K562 (cell line): ENCODE results near the gene UNC45A. TPM values are rescaled to one million over a fixed set of nuclear protein-coding genes. Genes with fewer than 3 reads are reported as not detected.

Experiments used
- EP400 ChIP-seq: fragments of 450-650 bp; IDR thresholded peaks from 2 replicates; pipeline ENCODE4 v1.6.1; 2017; ENCODE audit warnings: antibody characterized with exemption, mild to moderate bottlenecking, moderate library complexity
- HDAC8 ChIP-seq: fragments of 450-650 bp; IDR thresholded peaks from 2 replicates; pipeline ENCODE4 v1.6.1; 2016; ENCODE audit warnings: mild to moderate bottlenecking, missing genetic modification characterization, moderate library complexity, missing compliant biosample characterization
- KLF1 ChIP-seq: fragments of 450-650 bp; IDR thresholded peaks from 2 replicates; pipeline ENCODE4 v1.6.1; 2016; ENCODE audit warnings: missing genetic modification characterization, missing compliant biosample characterization
- polyA plus RNA-seq, 8 experiments: library from polyadenylated mRNA; depleted of rRNA in 4 of 8; stranded (reverse) in 5 of 8; unstranded in 3 of 8; fragments of >200 nt; fragmentation: Nextera tagmentation in 2 of 8; fragmentation: Illumina TruSeq in 1 of 8; extraction: Ambion mirVana in 2 of 8; extraction: Trizol in 1 of 8; gene quantifications; 2 replicates each; pipeline versions ENCODE4 v1.2.1 to v1.2.3, GENCODE V29; 2011 to 2014; ENCODE audit warnings: inconsistent platforms in 1 of 8, missing spikeins in 1 of 8
- total RNA-seq, 7 experiments: library from RNA; depleted of rRNA in 6 of 7; stranded (reverse); fragments of >200 nt in 6 of 7; fragmentation: Illumina TruSeq in 2 of 7; extraction: Trizol in 2 of 7; gene quantifications; 2 replicates each; pipeline versions ENCODE4 v1.2.1 to v1.2.3, GENCODE V29; 2011 to 2021; ENCODE audit warnings: low replicate concordance in 1 of 7
- TF ChIP-seq, protein P1 (sequence below): fragments of 450-650 bp; IDR thresholded peaks from 2 replicates; pipeline ENCODE4 v1.6.1; 2016; ENCODE audit warnings: mild to moderate bottlenecking, moderate library complexity
- TF ChIP-seq, protein P2 (sequence below), 2 experiments: fragments of 450-650 bp; IDR thresholded peaks; 2 replicates each; pipeline ENCODE4 v1.6.1; 2018; ENCODE audit warnings: mild to moderate bottlenecking in 2 of 2, low read depth in 1 of 2; ENCODE audit not compliant: partially characterized antibody in 2 of 2

Gene UNC45A
- total and polyA plus RNA-seq, 9 of the 15 experiments (the other 6 are each of a cell fraction or from before 2014, with no cell fraction given) = 22.4 to 79.3 (median 43.7) TPM

DNA sequence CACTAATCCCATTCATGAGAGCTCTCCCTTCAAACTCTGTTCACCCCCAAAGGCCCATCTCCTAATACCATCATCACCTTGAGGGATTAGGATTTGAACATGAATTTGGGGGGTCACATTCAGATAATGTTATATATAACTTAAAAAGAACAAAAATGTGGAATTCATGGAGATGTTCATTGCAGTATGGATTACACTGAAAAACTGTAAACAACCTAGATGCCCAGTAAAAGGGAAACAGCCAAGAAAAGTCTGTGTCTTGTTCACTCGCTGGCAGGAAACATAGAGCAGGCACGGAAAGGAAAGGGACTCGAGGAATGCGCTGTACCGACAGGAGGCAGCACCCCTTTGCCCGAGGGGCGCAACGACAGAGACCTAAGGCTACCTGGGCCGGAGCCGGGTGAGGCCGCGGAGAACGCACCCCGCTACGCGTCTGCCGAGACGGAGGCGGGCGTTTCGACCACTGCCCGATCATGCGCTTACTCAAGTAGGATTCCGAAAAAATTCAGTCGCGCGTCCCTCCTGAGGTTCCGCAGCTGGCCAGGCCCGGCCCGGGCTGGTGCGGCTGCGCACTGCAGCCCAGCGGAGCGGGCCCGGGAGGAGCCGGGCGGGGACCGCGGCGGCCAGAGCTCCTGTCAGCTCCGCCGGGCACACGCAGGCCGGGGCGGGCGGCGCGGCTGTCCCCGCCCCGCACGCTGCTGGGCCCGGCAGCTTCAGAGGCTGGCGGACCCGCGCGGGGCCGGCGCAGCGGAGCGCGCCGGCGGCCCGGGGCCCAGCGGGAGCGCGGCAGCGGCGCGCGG is 32.8 kb upstream of the UNC45A start (continued):
- TF ChIP-seq HDAC8 (tag) = 0 out of 2 replicates have a peak, but pooled peaks have one; percentile 30
- TF ChIP-seq EP400 = peak; percentile 43; the same call in 1 of the 2 replicates
- TF ChIP-seq, protein P1, sequence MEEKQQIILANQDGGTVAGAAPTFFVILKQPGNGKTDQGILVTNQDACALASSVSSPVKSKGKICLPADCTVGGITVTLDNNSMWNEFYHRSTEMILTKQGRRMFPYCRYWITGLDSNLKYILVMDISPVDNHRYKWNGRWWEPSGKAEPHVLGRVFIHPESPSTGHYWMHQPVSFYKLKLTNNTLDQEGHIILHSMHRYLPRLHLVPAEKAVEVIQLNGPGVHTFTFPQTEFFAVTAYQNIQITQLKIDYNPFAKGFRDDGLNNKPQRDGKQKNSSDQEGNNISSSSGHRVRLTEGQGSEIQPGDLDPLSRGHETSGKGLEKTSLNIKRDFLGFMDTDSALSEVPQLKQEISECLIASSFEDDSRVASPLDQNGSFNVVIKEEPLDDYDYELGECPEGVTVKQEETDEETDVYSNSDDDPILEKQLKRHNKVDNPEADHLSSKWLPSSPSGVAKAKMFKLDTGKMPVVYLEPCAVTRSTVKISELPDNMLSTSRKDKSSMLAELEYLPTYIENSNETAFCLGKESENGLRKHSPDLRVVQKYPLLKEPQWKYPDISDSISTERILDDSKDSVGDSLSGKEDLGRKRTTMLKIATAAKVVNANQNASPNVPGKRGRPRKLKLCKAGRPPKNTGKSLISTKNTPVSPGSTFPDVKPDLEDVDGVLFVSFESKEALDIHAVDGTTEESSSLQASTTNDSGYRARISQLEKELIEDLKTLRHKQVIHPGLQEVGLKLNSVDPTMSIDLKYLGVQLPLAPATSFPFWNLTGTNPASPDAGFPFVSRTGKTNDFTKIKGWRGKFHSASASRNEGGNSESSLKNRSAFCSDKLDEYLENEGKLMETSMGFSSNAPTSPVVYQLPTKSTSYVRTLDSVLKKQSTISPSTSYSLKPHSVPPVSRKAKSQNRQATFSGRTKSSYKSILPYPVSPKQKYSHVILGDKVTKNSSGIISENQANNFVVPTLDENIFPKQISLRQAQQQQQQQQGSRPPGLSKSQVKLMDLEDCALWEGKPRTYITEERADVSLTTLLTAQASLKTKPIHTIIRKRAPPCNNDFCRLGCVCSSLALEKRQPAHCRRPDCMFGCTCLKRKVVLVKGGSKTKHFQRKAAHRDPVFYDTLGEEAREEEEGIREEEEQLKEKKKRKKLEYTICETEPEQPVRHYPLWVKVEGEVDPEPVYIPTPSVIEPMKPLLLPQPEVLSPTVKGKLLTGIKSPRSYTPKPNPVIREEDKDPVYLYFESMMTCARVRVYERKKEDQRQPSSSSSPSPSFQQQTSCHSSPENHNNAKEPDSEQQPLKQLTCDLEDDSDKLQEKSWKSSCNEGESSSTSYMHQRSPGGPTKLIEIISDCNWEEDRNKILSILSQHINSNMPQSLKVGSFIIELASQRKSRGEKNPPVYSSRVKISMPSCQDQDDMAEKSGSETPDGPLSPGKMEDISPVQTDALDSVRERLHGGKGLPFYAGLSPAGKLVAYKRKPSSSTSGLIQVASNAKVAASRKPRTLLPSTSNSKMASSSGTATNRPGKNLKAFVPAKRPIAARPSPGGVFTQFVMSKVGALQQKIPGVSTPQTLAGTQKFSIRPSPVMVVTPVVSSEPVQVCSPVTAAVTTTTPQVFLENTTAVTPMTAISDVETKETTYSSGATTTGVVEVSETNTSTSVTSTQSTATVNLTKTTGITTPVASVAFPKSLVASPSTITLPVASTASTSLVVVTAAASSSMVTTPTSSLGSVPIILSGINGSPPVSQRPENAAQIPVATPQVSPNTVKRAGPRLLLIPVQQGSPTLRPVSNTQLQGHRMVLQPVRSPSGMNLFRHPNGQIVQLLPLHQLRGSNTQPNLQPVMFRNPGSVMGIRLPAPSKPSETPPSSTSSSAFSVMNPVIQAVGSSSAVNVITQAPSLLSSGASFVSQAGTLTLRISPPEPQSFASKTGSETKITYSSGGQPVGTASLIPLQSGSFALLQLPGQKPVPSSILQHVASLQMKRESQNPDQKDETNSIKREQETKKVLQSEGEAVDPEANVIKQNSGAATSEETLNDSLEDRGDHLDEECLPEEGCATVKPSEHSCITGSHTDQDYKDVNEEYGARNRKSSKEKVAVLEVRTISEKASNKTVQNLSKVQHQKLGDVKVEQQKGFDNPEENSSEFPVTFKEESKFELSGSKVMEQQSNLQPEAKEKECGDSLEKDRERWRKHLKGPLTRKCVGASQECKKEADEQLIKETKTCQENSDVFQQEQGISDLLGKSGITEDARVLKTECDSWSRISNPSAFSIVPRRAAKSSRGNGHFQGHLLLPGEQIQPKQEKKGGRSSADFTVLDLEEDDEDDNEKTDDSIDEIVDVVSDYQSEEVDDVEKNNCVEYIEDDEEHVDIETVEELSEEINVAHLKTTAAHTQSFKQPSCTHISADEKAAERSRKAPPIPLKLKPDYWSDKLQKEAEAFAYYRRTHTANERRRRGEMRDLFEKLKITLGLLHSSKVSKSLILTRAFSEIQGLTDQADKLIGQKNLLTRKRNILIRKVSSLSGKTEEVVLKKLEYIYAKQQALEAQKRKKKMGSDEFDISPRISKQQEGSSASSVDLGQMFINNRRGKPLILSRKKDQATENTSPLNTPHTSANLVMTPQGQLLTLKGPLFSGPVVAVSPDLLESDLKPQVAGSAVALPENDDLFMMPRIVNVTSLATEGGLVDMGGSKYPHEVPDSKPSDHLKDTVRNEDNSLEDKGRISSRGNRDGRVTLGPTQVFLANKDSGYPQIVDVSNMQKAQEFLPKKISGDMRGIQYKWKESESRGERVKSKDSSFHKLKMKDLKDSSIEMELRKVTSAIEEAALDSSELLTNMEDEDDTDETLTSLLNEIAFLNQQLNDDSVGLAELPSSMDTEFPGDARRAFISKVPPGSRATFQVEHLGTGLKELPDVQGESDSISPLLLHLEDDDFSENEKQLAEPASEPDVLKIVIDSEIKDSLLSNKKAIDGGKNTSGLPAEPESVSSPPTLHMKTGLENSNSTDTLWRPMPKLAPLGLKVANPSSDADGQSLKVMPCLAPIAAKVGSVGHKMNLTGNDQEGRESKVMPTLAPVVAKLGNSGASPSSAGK = peak; percentile 56
- TF ChIP-seq, protein P2, sequence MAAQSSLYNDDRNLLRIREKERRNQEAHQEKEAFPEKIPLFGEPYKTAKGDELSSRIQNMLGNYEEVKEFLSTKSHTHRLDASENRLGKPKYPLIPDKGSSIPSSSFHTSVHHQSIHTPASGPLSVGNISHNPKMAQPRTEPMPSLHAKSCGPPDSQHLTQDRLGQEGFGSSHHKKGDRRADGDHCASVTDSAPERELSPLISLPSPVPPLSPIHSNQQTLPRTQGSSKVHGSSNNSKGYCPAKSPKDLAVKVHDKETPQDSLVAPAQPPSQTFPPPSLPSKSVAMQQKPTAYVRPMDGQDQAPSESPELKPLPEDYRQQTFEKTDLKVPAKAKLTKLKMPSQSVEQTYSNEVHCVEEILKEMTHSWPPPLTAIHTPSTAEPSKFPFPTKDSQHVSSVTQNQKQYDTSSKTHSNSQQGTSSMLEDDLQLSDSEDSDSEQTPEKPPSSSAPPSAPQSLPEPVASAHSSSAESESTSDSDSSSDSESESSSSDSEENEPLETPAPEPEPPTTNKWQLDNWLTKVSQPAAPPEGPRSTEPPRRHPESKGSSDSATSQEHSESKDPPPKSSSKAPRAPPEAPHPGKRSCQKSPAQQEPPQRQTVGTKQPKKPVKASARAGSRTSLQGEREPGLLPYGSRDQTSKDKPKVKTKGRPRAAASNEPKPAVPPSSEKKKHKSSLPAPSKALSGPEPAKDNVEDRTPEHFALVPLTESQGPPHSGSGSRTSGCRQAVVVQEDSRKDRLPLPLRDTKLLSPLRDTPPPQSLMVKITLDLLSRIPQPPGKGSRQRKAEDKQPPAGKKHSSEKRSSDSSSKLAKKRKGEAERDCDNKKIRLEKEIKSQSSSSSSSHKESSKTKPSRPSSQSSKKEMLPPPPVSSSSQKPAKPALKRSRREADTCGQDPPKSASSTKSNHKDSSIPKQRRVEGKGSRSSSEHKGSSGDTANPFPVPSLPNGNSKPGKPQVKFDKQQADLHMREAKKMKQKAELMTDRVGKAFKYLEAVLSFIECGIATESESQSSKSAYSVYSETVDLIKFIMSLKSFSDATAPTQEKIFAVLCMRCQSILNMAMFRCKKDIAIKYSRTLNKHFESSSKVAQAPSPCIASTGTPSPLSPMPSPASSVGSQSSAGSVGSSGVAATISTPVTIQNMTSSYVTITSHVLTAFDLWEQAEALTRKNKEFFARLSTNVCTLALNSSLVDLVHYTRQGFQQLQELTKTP (IDR thresholded peaks at IDR 0.05; ENCODE audit: low read depth in 1 of 2, partially characterized antibody in 2 of 2) = peak in 1 of 2 experiments; percentile 68
- TF ChIP-seq KLF1 = no peak
